GM18861 (cell line): ENCODE results near the gene CYTH1.

Experiments
- ATAC-seq: cut with Tn5 transposase; IDR thresholded peaks from one replicate; pipeline ENCODE4 v1.9.1; 2021; ENCODE audit not compliant: unreplicated experiment

Gene CYTH1

DNA sequence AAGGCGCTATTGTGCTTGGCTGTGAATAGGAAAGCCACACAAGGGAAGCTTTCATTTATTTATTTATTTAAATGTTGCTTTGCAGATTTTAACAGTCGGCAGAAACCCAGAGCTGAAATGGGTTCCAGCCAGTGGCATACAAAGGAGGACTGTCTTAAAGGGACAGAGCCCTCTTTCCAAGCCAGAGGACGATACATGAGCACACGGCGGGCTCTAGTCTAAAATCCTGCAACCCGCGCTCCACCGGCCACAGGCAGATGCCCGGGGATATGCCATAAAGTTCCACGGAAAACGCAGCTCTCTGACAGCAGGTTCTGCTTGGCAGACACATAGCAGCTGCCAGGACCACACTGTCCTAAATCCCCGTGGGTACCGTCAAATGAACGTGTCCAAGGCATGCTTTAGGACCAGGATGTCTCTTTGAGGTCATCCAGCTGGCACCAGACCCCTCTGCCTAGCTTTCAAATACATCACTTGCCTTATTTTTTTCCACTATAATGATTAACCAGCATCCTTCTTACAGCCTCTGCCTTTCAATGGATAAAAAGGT is 64.6 kb downstream of the CYTH1 start:
- no peak for ATAC-seq

DNA sequence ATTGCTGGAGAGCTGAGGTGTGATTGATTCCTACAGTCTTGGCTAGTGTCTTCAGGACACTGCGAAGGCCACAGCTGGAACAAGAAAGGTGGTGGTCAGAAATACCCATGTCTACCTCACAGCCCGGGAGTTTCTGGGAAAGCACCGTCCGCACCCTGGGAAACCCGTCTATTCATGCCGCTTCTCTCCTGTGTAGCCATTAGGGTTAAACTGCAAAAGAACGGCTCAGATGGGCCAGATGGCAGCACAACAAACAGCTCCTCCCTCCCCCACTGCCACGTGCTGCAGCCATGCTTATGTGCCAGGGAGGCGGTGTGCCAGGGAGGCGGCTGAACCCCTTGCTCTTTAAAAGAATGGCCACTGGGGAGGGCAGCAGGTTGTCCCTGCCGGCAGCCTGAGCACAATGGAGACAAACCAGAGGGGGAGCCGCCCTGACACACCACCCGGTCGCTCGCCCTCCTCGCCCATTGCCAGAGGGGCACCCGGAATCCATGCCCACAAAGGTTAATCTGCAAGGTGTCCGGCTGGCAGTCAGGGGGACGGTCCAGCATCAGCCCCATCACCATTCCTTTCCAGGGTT is 65.2 kb downstream of the CYTH1 start:
- no peak for ATAC-seq

DNA sequence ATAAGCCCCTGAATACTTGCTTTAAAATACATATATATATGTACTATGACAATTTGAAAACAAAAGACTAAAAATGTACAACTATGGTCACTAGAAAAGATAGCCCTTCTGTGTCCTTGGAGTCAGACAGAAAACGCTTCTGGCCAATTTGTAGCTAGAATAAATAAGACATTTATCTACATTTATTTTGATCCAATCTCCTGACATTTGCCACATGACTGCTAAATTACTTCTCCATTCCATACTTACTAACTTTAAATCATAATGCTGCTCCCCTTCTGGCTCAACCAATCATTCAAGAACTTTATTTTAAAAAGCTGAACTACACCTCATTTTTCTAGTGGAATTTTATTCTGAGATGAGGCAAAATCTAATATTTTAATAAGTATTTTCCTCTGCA is 65.8 kb downstream of the CYTH1 start:
- no peak for ATAC-seq

DNA sequence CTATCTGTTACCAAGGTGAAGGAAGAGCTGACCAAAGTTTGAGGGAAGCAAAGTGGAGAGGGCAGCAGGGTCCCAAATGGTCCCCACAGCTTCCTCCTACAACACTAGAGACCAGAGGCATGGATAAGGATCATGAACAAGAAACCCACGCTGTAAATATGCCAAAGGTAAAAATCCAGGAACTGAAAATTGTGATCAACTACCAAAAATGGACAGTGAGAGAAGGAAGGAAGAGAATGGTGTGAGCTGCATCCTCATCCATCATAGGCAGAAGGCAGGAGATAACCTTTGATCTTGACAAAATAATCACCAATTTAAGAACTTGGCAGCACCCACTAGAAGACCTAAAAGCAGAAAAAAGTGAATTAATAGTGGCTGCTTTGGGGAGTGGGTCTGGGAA is 66.2 kb downstream of the CYTH1 start:
- no peak for ATAC-seq

DNA sequence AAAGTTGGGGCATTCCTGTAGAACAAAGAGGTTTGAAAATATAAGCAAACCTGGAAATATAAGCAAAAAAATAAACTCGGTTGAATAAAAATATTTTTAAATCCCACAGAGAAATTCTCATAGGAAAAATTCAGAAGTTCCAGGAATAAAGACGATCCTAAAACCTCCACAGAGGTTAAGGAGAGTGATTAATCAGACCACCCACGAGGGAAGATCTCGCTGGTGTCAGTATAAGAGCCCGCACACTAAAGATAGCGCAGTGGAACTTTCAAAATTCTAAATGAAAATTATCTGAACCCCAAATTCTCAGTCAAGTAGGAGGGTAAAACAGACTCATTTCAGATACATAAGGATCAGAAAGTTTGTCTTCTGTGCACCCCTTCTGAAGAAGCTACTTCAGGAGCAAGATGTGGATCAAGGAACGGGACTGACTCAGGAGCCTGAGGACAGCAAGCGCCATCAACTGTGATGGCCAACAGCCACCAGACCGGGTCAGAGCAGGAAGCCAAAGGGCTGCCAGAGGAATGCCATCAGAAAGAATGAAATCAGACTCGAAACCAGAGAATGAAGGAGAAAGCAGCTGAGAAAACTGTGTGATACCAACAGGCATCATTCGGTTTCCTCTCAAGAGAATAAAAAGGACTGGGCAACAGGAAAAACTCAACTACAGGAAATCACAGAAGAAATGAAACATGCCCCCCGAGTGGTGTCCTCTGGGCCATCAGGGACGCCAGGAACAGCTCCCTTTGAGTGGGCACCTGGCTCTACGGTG is 66.9 kb downstream of the CYTH1 start:
- no peak for ATAC-seq

DNA sequence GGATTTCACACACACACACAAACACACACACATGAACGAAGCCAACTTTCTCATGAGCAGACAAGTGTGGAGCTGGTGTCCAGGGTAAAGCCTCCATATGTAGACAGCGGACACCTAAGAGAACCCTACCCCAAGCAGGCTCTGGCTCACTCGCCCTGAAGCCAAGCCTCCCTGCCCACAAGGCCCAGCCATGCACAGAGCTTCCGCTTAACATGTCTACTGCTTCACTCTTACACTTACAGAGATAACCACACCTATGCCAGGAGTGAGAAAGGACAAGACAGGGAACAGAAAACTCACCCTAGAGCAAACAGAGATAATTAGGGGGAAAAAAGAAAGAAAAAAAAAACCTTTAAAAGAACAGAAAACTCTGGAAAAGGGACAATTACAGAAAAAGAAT is 67.5 kb downstream of the CYTH1 start:
- no peak for ATAC-seq

DNA sequence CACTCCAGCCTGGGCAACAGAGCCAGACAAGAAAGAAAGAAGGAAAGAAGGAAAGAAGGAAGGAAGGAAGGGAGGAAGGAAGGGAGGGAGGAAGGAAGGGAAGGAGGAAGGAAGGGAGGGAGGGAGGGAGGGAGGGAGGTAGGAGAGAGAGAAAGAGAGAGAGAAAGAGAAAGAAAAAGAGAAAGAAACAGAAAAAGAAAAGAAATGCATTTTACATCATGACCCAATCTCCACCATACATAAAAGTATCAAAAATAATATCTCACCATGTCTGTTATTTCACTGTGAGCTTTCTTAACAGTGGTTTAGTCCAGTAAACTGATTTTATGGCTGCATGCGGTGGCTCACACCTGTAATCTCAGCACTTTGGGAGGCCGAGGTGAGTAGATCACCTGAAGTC is 70.0 kb downstream of the CYTH1 start:
- no peak for ATAC-seq

DNA sequence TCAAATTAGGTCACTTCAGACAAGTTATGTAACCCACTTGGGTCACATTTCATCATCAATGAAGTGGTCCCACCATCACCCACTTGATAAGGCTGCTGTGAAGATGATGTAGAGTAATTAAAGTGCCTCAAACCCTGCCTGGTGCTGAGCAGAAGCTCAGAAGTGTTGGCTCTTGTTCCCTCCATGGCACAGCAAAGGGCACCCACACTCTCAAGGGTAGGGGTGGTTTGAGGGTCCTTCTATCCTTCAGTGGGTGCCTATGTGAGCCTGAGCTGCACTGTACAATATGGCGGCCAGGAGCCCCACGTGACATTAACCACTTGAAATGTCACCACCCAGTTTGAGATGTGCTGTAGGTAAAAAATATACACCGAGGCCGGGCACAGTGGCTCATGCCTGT is 71.5 kb downstream of the CYTH1 start:
- no peak for ATAC-seq

DNA sequence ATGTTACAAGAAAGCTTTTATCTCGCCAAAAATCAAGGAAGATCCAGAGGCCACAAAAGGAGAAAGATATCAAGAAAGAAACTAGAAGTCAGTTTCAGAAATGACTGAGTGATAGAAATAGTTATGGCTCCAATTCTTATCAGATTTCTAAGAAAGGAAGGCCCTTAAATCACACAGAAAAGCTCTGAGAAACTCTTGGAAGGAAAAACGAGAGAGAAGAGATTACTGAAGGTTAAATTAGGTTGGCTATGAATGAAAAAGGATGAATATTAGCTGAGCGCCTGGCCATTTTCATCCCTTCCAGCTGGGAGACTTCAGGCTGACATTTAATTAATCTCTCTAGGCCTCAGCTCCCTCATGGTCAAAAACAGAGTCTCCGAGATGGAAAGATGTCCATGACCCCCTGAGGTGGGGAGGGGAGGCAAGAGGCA is 72.3 kb downstream of the CYTH1 start:
- ATAC-seq: no peak

DNA sequence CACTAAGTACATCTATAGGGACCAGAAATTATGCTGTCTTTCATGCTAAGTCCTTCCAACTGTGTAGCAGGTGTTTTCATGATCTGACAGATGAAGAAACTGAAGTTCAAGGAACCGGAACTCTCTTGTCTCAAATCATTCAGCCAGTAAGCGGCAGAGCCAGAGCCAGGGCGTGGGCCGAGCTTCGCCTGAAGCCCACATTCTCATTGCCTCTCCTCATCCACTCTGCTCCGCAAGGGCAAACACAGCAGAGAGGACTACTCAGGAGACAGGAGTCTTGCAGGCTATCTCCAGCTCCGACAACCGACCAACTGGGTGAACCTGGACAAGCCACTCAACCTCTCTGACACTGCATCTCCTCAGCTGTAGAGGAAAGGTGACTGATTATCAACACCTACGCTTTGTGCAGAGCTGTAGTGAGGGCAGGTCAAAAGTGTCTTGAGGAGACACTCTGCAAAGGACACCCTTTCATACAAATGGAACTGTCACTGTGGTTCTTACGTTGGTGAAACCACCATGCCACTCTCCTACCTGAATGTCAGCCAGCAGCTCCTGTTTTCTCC is 72.9 kb downstream of the CYTH1 start:
- peak; percentile 41 for ATAC-seq

DNA sequence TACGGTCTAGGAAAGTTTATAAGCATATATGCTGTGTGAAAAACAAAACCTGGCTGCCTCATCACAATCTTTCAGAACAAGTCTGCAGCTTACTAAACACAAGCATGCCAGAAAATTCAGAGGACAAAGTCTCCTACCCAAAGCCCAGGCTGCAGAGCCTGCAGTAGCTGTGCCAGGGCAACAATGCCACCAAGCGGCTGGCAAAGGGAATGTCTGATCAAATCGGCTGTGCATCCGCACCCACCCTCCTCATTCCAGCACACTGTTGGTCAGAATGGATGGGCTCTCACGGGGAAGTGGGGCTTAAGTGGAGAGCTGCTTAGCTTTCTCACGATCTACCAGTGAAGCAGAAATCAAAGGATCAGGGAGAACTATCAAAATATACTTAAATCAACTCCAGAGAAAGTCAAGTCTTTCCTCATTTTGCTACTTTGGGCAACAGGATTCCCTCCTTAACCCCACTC is 73.5 kb downstream of the CYTH1 start:
- peak; percentile 29 for ATAC-seq

DNA sequence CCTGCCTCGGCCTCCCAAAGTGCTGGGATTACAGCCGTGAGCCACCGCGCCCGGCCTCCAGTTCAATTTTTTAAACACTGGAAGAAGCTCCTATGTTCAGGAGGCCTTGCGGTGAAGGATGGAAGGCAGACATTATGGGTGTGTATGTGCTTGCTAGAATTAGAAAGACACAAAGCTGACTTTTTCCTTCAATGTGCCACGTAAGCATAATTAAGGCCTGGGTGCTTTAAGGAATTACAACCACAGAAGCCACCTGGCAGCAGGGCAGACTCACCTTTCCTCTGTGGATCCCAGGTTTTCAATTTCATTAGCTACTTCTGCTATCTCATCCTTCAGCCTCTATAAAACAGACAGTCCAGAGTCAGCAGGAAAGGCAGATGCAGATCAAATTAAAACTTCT is 74.2 kb downstream of the CYTH1 start:
- ATAC-seq: no peak

DNA sequence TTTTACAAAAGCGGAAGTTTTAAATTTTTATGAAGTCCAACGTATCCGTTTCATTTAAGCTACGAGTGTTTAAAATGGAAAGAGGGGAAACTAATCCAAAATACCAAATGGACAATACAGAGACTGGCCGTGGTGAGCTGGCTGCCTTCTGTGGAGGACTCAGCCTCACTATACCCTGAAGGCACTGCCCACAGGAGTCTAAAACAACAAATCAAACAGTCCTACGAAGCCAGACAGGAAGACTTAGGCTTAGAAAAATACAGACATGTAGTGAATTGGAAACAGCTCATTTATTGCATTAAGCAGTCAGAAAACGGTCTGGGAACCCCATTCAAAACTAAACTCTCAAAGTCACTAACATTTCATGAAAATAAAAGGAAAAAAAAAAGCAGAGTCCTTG is 75.1 kb downstream of the CYTH1 start:
- ATAC-seq: no peak

DNA sequence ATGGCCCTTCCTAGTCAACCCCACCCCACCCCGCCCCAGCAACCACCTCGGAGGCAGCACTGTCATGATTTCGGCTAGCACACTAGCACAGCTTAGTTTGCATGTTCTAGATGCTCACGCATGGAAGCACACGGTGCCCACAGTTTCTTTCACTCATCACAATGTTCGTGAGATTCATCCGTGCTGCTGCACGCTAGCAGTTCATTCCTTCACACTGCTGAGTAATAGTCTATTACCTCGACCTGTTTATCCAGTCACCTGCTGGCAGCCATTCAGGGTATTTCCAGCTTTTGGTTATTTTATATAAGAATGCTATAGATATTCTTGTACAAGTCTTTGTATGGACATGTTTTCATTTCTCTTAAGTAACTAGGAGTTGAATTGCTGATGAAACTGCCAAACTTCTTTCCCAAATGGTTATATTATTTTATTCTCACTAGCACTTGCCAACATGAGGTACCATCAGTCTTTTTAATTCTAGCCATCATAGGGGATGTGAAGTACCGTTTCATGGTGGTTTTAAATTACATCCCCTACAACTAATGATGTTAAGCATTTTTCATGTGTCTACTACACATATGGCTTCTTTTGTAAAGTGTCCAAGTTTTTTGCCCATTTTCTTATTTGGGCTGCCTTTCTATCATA is 75.7 kb downstream of the CYTH1 start:
- peak; percentile 50 for ATAC-seq

DNA sequence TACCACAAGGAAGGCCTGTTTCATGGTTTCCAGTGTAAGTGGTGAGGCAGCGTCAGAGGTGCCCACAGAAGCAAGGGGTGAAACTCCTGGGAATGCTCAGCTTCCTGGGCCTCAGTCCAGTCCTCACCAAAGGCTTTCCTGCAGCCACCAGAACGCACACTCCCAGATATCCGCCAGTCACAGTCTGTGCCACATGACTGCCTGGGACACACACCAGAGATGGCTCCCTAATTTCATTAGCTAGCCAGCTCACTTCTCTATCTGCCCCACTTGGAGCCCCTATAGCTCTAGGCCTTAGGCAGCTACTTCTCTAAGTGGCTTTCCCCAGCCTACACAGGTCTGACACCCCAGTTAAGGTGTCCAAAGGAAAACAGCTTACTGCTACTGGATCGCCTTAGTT is 77.0 kb downstream of the CYTH1 start:
- no peak for ATAC-seq

DNA sequence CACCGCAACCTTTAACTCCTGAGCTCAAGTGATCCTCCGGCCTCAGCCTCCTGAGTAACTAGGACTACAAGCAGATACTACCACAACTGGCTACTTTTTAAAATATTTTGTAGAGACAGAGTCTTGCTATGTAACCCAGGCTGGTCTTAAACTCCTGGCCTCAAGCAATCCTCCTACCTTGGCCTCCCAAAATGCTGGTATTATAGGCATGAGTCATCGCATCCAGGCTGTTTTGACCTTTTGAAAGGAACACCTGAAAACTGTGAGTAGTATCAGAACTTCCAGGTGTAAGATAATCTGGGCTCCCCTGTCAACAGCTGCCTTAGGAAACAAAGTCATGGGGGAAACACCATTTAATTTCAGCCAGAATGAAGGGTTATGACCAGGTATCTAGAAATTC is 77.5 kb downstream of the CYTH1 start:
- no peak for ATAC-seq

DNA sequence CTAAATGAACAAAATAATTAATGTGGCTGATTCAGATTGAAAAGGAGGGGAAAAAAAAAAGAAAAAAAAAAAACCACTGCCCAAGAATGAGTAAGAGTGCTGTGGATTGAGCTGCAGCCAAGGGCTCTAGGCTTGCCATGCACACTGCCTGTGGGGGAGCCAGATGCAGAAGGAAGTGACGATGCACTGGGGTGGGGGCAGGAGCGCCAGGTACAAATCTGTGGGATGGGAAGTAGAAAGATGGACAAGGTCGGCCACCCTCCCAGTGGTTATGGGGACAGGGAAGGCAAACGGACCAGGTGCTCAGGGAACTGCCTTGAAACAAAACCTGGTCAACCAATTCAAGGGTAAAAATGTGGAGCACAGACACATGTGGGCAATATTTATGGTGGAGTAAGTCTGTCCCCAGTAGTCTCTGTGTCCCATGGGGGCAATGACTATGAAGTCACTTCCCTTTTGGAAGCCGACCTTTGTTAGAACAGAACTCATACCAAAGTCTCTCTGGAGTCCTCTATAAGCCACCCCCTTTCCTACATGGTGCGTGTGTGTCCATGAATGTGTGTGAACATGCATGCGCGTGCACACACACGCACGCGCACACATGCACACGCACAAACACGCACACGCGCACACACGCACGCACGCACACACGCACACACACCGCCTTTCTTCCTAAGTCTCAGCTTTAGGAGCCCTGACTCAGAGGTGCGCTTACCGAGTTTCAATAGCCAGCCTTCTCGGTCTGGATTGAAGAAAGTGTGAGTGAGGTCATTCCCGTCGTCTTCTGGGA is 84.3 kb downstream of the CYTH1 start:
- no peak for ATAC-seq

DNA sequence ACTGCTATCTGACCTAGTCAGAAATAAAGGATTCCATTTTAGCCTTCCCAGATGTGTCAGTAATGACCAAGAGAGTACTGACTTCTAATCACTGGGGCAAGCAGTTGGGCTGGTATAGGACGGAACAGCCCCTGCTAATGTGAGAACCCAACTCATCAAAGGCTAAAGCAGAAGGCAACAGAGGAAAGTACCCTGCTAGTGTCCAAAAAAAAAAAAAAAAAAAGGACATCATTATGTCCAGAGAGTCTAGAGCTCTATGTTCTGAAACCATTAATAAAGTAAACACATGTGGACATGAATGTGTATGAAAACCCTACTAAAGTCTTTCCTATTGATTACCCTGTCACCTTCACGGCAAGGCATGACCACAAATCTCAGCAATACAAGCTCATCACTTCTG is 85.0 kb downstream of the CYTH1 start:
- ATAC-seq: no peak

DNA sequence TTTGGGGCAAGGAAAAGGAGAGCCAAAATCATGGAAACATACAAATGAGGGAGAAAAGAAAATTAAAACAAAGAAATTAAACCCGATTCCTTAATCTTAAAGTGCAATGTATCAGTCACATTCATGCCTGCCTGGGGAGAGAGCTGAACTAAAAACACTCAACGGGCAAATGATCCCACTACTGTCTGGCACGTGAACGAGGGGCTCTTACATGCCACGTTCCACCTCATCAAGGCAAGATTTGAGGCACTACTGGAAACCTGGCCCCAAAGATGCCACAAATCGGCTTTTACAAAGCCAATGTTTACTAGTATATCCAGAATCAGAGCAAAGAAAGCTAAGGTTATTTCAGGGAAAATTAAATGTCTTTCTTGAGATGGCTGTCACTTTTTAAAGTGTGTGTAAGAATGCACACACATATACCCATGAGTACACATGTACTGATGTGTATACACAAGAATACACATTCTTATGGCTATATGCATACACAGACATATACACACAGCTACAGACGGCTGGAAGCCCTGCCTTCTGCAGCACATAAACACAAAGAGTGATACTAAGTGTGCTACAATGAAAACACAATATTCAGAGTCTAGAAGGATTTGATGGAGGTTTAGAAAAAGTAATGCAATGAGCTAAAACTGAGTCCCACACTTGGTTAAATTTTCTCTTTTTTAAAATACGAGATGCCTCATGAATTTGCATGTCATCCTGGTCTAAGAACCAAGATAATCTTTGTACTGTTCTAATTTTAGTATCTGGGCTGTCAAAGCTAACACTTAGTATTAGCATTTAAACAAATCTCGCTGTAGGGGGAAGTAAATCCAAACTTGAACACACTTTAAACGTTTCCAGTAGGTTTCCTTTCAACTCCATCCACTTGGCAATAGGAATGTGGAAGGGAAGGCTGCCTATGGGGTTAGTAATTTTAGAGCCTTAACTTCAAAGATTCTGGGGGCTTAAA is 85.8 kb downstream of the CYTH1 start:
- ATAC-seq: no peak
